H9 (cell line): ENCODE data around the gene SDHA. TPM values are rescaled to one million over a fixed set of nuclear protein-coding genes. Genes with fewer than 3 reads are reported as not detected.
A peak's percentile ranks its signal among the peaks of the same experiment; 100 is the strongest.

ENCODE experiments used
- DNase-seq: peaks from one replicate; pipeline ENCODE4 v3.0.0-alpha.2; 2017
- H2AFZ ChIP-seq: one replicate; pipeline ENCODE4 v1.6.1; 2013; ENCODE audit warnings: mild to moderate bottlenecking, low read length, control low read depth, moderate library complexity
- H2AK5ac ChIP-seq: 2 replicates; pipeline ENCODE4 v1.6.1; 2013; ENCODE audit warnings: low read length, control low read depth, mixed read lengths; ENCODE audit not compliant: insufficient read length
- H2BK120ac ChIP-seq: one replicate; pipeline ENCODE4 v1.6.1; 2013; ENCODE audit warnings: low read depth, mild to moderate bottlenecking, low read length, control low read depth, inconsistent platforms; ENCODE audit not compliant: poor library complexity, severe bottlenecking
- H2BK12ac ChIP-seq: 2 replicates; pipeline ENCODE4 v1.6.1; 2013; ENCODE audit warnings: low read length, control low read depth, mixed read lengths, low read depth; ENCODE audit not compliant: insufficient read length
- H2BK15ac ChIP-seq: 2 replicates; pipeline ENCODE4 v1.6.1; 2013; ENCODE audit warnings: low read depth, low read length, control low read depth
- H2BK20ac ChIP-seq: one replicate; pipeline ENCODE4 v1.6.1; 2013; ENCODE audit warnings: low read depth, mild to moderate bottlenecking, low read length, control low read depth, inconsistent platforms; ENCODE audit not compliant: poor library complexity, severe bottlenecking
- H2BK5ac ChIP-seq: 2 replicates; pipeline ENCODE4 v1.6.1; 2013; ENCODE audit warnings: low read length, control low read depth, mixed read lengths; ENCODE audit not compliant: insufficient read length
- H3K14ac ChIP-seq: 2 replicates; pipeline ENCODE4 v1.6.1; 2013; ENCODE audit warnings: low read length, control low read depth; ENCODE audit not compliant: insufficient read depth
- H3K18ac ChIP-seq: 2 replicates; pipeline ENCODE4 v1.6.1; 2013; ENCODE audit warnings: low read depth, mild to moderate bottlenecking, mixed read lengths, low read length, control low read depth; ENCODE audit not compliant: insufficient read length
- H3K23ac ChIP-seq: 2 replicates; pipeline ENCODE4 v1.6.1; 2013; ENCODE audit warnings: low read length, control low read depth, mixed read lengths, low read depth; ENCODE audit not compliant: insufficient read length
- H3K23me2 ChIP-seq: 2 replicates; pipeline ENCODE4 v1.6.1; 2013; ENCODE audit warnings: low read depth, mild to moderate bottlenecking, mixed read lengths, low read length, control low read depth; ENCODE audit not compliant: insufficient read length, poor library complexity, severe bottlenecking
- H3K27ac ChIP-seq: 2 replicates; pipeline ENCODE4 v1.5.1; 2013; ENCODE audit warnings: low read length, control low read depth, mixed read lengths, low read depth; ENCODE audit not compliant: insufficient read length
- H3K27me3 ChIP-seq: 2 replicates; pipeline ENCODE4 v1.6.1; 2013; ENCODE audit warnings: low read length, control low read depth, inconsistent platforms; ENCODE audit not compliant: insufficient read depth
- H3K4ac ChIP-seq: 2 replicates; pipeline ENCODE4 v1.6.1; 2013; ENCODE audit warnings: low read depth, mild to moderate bottlenecking, control low read depth, inconsistent platforms, low read length, moderate library complexity
- H3K4me1 ChIP-seq: 2 replicates; pipeline ENCODE4 v1.6.1; 2013; ENCODE audit warnings: low read length, control low read depth, inconsistent platforms; ENCODE audit not compliant: insufficient read depth
- H3K4me2 ChIP-seq: 2 replicates; pipeline ENCODE4 v1.6.1; 2013; ENCODE audit warnings: low read length, control low read depth, mixed read lengths; ENCODE audit not compliant: insufficient read length, insufficient read depth
- H3K56ac ChIP-seq: 2 replicates; pipeline ENCODE4 v1.6.1; 2013; ENCODE audit warnings: low read depth, mild to moderate bottlenecking, mixed read lengths, low read length, control low read depth; ENCODE audit not compliant: insufficient read length
- H3K79me1 ChIP-seq: 2 replicates; pipeline ENCODE4 v1.6.1; 2013; ENCODE audit warnings: low read depth, mild to moderate bottlenecking, moderate library complexity, low read length, control low read depth, inconsistent platforms; ENCODE audit not compliant: insufficient read depth, poor library complexity, severe bottlenecking
- H3K79me2 ChIP-seq: 2 replicates; pipeline ENCODE4 v1.6.1; 2013; ENCODE audit warnings: low read length, control low read depth, inconsistent platforms; ENCODE audit not compliant: insufficient read depth
- H3K9ac ChIP-seq: 2 replicates; pipeline ENCODE4 v1.6.1; 2013; ENCODE audit warnings: low read length, control low read depth, mixed read lengths; ENCODE audit not compliant: insufficient read length; ENCODE audit errors: extremely low read depth
- H3K9me3 ChIP-seq: one replicate; pipeline ENCODE4 v1.6.1; 2013; ENCODE audit warnings: low read depth, low read length, inconsistent platforms; ENCODE audit not compliant: control insufficient read depth
- H3T11ph ChIP-seq: one replicate; pipeline ENCODE4 v1.6.1; 2013; ENCODE audit warnings: mild to moderate bottlenecking, low read length, control low read depth, inconsistent platforms
- H4K20me1 ChIP-seq: one replicate; pipeline ENCODE4 v1.6.1; 2013; ENCODE audit not compliant: control insufficient read depth, insufficient read length, insufficient read depth
- H4K5ac ChIP-seq: 2 replicates; pipeline ENCODE4 v1.6.1; 2013; ENCODE audit warnings: low read depth, mild to moderate bottlenecking, mixed read lengths, low read length, control low read depth; ENCODE audit not compliant: insufficient read length
- H4K8ac ChIP-seq: replicated peaks from 2 replicates; pipeline ENCODE4 v1.6.1; 2013; ENCODE audit warnings: low read length, control low read depth, mixed read lengths, low read depth; ENCODE audit not compliant: insufficient read length
- H4K91ac ChIP-seq: 2 replicates; pipeline ENCODE4 v1.6.1; 2013; ENCODE audit warnings: low read depth, mild to moderate bottlenecking, moderate library complexity, mixed read lengths, low read length, control low read depth; ENCODE audit not compliant: insufficient read length
- H3K27ac Mint-ChIP-seq, 3 experiments: 2 replicates in 2 of 3; 3 replicates in 1 of 3; pipeline ENCODE4 v1.8.0; 2020 to 2021; ENCODE audit warnings: mixed read lengths in 3 of 3, mild to moderate bottlenecking in 1 of 3, moderate library complexity in 1 of 3
- H3K27me3 Mint-ChIP-seq: 2 replicates; pipeline ENCODE4 v1.8.0; 2021; ENCODE audit warnings: low read depth, mild to moderate bottlenecking, moderate library complexity, mixed read lengths
- H3K36me3 Mint-ChIP-seq, 3 experiments: 2 replicates in 2 of 3; 3 replicates in 1 of 3; pipeline ENCODE4 v1.8.0; 2020 to 2021; ENCODE audit warnings: low read depth in 3 of 3, mixed read lengths in 3 of 3; ENCODE audit not compliant: insufficient read depth in 1 of 3
- H3K4me1 Mint-ChIP-seq, 2 experiments: 2 replicates each; pipeline ENCODE4 v1.8.0; 2020; ENCODE audit warnings: mixed read lengths in 2 of 2
- H3K4me3 Mint-ChIP-seq, 2 experiments: 2 replicates in 1 of 2; 3 replicates in 1 of 2; pipeline ENCODE4 v1.8.0; 2020 to 2021; ENCODE audit warnings: mild to moderate bottlenecking in 2 of 2, mixed read lengths in 2 of 2, moderate library complexity in 1 of 2
- H3K9me3 Mint-ChIP-seq, 2 experiments: 2 replicates in 1 of 2; 3 replicates in 1 of 2; pipeline ENCODE4 v1.8.0; 2020; ENCODE audit warnings: mild to moderate bottlenecking in 2 of 2, mixed read lengths in 2 of 2, moderate library complexity in 1 of 2
- CTCF ChIP-seq: fragments of 200-600 bp; sonication (generic); conservative IDR thresholded peaks from 3 replicates; pipeline ENCODE4 v1.8.0; 2021; ENCODE audit warnings: antibody characterized with exemption, mild to moderate bottlenecking
- WGBS: extraction: QIAGEN DNeasy Blood & Tissue Kit; methylation state at CpG from one replicate; pipeline ENCODE4 v1.1.7; 2013; ENCODE audit warnings: missing lambda C conversion rate, low lambda C conversion rate, mixed read lengths; ENCODE audit not compliant: insufficient read length; ENCODE audit errors: extremely low coverage; 5-methylcytosine and 5-hydroxymethylcytosine counted together
- total RNA-seq: library from RNA; stranded (reverse); gene quantifications from 2 replicates; pipeline ENCODE4 v1.2.1, GENCODE V29; 2021

The SDHA gene
- total RNA-seq, 1 experiment from 2014 or later, result 84.8 TPM

GRCh38 chr5:173392-174290, 44.5 kb upstream of the SDHA start:
- no peaks in the 10 kb centered on the region for H3K9me3 Mint-ChIP-seq
- no peak overlapping the region for H2BK120ac ChIP-seq
- H4K5ac ChIP-seq, result no peak overlapping the region
- H2BK12ac ChIP-seq, result no peak overlapping the region
- no peak overlapping the region for H2BK5ac ChIP-seq
- H3K23me2 ChIP-seq, result no peaks in the 10 kb centered on the region
- no peaks in the 10 kb centered on the region for H3K4me1 ChIP-seq
- no peak overlapping the region for H3K18ac ChIP-seq
- no peaks in the 10 kb centered on the region for H3K79me2 ChIP-seq
- H3K56ac ChIP-seq, result no peak overlapping the region
- TF ChIP-seq CTCF, result no peak
- H3K4ac ChIP-seq, result no peak overlapping the region
- no peaks in the 10 kb centered on the region for H3K79me1 ChIP-seq
- peaks cover 4 to 43% (median 42%) of the 10 kb centered on the region in 3 experiments; a peak in 6 of 7 replicates for H3K36me3 Mint-ChIP-seq
- no peaks in the 10 kb centered on the region for H3K27me3 ChIP-seq
- no peak overlapping the region for H3K4me3 Mint-ChIP-seq
- no CpG with 5 or more reads among the region's 22 CpGs for WGBS
- no peak overlapping the region for H3T11ph ChIP-seq
- no peak overlapping the region for H3K23ac ChIP-seq
- no peak overlapping the region for H2BK20ac ChIP-seq
- H3K4me1 Mint-ChIP-seq, result no peaks in the 10 kb centered on the region
- DNase-seq, result no peak
- no peaks in the 10 kb centered on the region for H3K9me3 ChIP-seq
- no peaks in the 10 kb centered on the region for H4K20me1 ChIP-seq
- H3K14ac ChIP-seq, result no peak overlapping the region
- H3K4me2 ChIP-seq, result no peak overlapping the region
- H3K27ac Mint-ChIP-seq, result peak overlapping the region in 1 of 3 experiments; percentile 57; a peak in 2 of 7 replicates
- H4K8ac ChIP-seq, result no peak overlapping the region
- H4K91ac ChIP-seq, result no peak overlapping the region
- no peaks in the 10 kb centered on the region; the same call in 1 of the 2 replicates for H3K27me3 Mint-ChIP-seq
- H2BK15ac ChIP-seq, result no peak overlapping the region
- no peak overlapping the region for H2AK5ac ChIP-seq
- H3K9ac ChIP-seq, result no peak overlapping the region
- H3K27ac ChIP-seq, result no peak overlapping the region
- H2AFZ ChIP-seq, result no peak overlapping the region
